NCI-H2227 (cell line): Measurements from ENCODE around the gene CDK11A.
"Not testable (repeated sequence)": the region's sequence is repeated elsewhere in the genome, so short reads cannot be mapped to it uniquely, and the experiment has no call there.

Experiments used
- DNase-seq: peaks from one replicate; lab custom pipeline; 2025; ENCODE audit not compliant: unreplicated experiment; lab: John Stamatoyannopoulos, UW

CDK11A gene

GRCh38 chr1:1754051-1754815, 30.1 kb upstream of the CDK11A start:
- no peak for DNase-seq

- DNase-seq: no peak
Measured at GRCh38 chr1:1753607-1754005, 29.4 kb upstream of the CDK11A start.

- no peak for DNase-seq
Measured at GRCh38 chr1:1752636-1753606, 28.8 kb upstream of the CDK11A start.

GRCh38 chr1:1752190-1752589, 28.0 kb upstream of the CDK11A start:
- DNase-seq: no peak

DNA sequence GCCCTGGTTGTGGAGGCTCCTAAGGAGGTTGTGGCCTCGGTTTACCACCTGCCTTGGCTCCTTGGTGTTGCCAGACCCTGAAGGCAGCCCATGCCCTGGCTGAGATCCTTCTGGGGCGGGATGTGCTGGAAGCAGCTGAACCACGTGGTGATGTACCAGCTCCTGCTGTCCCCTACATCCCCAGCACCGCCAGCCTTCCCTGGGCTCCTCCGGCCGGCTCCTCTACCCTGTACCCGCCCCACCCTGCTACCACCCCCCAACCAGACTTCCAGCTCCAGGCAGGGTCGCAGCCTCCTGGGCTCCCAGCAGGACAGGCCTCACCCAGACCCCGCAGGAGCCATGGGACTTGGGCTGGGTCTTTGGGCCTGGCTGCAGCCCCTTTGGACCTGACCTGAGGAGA, 25.8 kb upstream of the CDK11A start:
- not testable (repeated sequence) for DNase-seq

GRCh38 chr1:1748686-1749321, 24.6 kb upstream of the CDK11A start:
- no peak for DNase-seq

DNA sequence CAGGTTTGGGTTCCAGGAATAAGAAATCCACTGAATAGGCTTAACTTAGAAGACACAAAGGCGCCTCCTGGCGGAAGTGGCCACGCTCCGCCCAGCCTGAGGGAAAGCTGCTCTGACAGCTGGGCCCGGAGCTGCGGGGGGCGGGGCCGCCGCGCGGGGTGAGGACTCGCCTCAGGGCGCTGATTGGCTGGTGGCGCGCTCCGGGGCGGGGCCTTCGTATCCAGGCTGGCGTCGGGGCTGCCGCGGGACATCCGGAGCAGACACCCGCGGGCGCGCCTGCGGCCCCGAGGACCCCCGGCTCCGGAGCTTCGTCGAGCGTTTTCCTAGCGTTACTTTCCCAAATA, 22.4 kb upstream of the CDK11A start:
- DNase-seq: not testable (repeated sequence)

GRCh38 chr1:1745651-1746565, 21.8 kb upstream of the CDK11A start:
- DNase-seq: peak; percentile 71

- DNase-seq: not testable (repeated sequence)
Measured at GRCh38 chr1:1742529-1742928, 18.4 kb upstream of the CDK11A start.

- not testable (repeated sequence) for DNase-seq
Measured at GRCh38 chr1:1741013-1741412, 16.9 kb upstream of the CDK11A start.

DNA sequence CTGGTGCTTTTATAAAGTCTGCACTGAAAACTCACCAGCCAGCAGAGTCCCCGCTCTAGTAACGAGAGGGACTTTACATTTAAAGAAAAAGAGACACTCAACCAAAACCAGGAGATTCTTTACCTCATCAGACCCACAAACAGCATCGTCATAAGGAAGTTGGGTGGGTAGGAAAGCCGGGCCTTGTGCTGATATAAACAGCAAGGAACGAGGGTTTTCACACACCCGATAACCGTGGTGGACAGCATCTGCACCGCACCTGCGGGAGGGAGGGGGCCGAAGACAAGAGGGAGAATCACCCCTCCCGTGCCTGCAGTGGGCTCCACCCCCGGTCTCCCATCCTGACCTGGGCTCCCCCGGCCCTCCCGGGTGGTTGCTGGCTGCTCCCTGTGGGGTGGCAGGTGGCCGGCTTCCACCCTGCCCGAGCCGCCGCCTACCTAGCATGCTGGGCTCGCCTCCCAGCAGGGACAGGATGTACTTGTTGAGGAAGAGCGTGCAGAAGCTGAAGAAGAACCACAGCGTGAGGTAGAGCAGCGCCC, 14.7 kb upstream of the CDK11A start:
- not testable (repeated sequence) for DNase-seq

DNA sequence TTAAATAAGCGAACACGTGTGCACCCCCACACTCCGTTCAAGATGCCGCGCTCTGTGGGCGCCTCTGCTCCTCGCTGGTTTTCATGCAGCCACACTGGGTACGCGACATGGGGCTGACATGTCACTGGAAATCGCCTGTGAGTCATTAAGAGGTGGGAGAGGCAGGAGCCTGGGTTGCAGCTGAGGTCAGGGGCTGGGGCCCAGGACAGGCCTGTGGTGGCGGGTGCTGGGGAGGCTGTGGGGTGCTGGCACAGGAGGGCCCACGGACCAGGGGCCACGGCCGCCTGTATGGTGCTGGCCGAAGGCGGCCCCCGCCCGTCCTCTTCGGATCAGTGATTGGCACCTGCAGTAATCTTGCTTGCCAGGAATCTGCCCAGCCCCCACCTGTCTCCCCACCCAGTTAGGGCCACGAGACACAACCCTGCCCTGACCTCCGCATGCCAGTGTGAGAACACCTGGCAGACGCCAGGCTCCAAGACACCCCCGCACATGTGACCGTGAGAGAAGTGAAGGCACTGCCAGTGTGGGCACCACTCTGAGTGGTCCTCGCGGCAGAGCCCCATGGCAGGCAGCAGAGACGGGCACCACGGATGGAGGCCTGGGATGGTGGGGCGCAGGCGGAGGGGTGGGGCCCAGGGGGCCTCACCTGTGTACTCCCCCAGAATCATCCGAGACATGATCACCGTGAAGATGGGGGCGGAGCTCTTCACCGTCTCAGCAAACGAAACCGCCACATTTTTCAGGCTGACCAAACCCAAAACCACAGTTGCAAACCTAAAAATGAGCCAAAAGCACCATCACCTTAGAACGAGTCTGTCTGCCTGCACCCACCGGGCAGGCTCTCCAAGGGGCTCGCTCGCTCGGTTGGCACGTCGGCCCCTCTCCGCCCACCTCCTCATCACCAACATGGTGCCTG, 13.8 kb upstream of the CDK11A start:
- DNase-seq: not testable (repeated sequence)

GRCh38 chr1:1732381-1732780, 8.2 kb upstream of the CDK11A start:
- DNase-seq: no peak

- DNase-seq: no peak
Measured at GRCh38 chr1:1730870-1731269, 6.7 kb upstream of the CDK11A start.

DNA sequence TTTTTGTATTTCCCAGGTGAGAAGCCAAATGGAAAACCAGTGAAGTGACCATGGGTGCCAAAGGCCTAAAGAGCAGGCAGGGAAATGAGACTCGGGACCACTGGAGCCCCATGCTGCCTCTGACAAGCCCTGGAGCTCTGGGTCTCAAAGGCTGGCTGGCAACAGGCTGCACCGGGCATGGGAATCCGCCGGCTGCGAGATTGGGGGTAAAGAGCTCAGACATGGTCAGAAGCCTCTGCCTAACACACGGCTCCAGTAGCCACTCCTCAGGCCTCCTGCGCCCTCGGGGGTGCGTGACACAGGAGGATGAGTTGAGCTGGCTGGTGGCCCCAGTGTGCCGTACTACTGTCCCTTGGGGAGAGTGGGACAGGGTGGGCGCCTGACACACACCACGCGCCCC, 6.1 kb upstream of the CDK11A start:
- DNase-seq: not testable (repeated sequence)

- DNase-seq: not testable (repeated sequence)
Measured at GRCh38 chr1:1729116-1729816, 5.1 kb upstream of the CDK11A start.

- DNase-seq: not testable (repeated sequence)
Measured at GRCh38 chr1:1728308-1729005, 4.3 kb upstream of the CDK11A start.

DNA sequence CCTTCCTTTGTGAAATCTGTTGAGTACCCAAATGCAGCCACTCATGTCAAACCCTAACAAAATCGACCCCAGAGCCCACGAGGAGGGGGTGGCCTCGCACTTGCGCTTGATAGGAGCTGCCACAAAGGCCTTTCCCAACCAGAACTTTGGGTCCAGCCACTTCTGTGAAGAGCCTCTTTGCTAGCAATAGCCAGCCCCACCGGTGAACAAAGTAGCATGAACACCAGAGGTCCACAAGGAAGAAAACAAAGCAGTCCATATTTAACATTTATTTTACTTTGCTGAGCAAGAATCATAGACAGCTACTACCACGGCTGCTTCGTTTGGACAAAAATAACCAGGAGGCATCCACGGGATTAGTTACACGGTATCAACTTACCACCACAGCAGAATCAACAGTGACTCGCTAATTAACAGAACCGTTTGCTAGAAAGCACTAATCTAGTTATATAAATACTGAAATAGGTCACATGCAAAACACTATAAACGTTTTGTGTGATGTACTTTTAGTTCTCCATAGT, 3.0 kb upstream of the CDK11A start:
- DNase-seq: not testable (repeated sequence)
